Gastroesophageal sphincter (tissue), 4 donors: ENCODE measurements around the gene MICAL3. TPM values are rescaled to one million over a fixed set of nuclear protein-coding genes. Genes with fewer than 3 reads are reported as not detected.
A peak's percentile ranks its signal among the peaks of the same experiment; 100 is the strongest.
"Not testable (repeated sequence)": the region's sequence is repeated elsewhere in the genome, so short reads cannot be mapped to it uniquely, and the experiment has no call there.

Experiments used
- ATAC-seq: fragments of 150-250 bp; one replicate; pipeline ENCODE4 v1.9.1; 2016; ENCODE audit warnings: mild to moderate bottlenecking, moderate library complexity
- H3K27ac ChIP-seq, 4 donors: fragments of 200-600 bp; sonication (generic) in 3 of 4; 1 replicate in 3 of 4; 2 replicates in 1 of 4; pipeline ENCODE4 v1.5.1; 2016 to 2019
- H3K27me3 ChIP-seq: fragments of 200-600 bp; sonication (generic); one replicate; pipeline ENCODE4 v1.5.1; 2019
- H3K36me3 ChIP-seq, 2 donors: fragments of 200-600 bp; sonication (generic); one replicate each; pipeline ENCODE4 v1.5.1; 2019; ENCODE audit warnings: control low read depth in 1 of 2
- H3K4me1 ChIP-seq, 3 donors: fragments of 200-600 bp; sonication (generic); 1 replicate in 2 of 3; 2 replicates in 1 of 3; pipeline ENCODE4 v1.5.1; 2016 to 2019; ENCODE audit warnings: control low read depth in 2 of 3
- H3K4me3 ChIP-seq, 2 donors: fragments of 200-600 bp; sonication (generic); one replicate each; pipeline ENCODE4 v1.5.1; 2019; ENCODE audit warnings: mild to moderate bottlenecking in 1 of 2, moderate library complexity in 1 of 2
- H3K9me3 ChIP-seq, 3 donors: fragments of 200-600 bp; sonication (generic); one replicate each; pipeline ENCODE4 v1.5.1; 2017 to 2019; ENCODE audit warnings: control low read depth in 2 of 3
- CTCF ChIP-seq, 4 experiments: fragments of 200-600 bp in 2 of 4; fragments of 450-650 bp in 2 of 4; sonication (generic) in 1 of 4; IDR thresholded peaks; one replicate each; pipeline ENCODE4 v1.5.1; 2017 to 2019; ENCODE audit warnings: antibody characterized with exemption in 4 of 4, mild to moderate bottlenecking in 2 of 4, moderate library complexity in 2 of 4
- EP300 ChIP-seq: sonication (generic); formaldehyde crosslinking; IDR thresholded peaks from one replicate; pipeline ENCODE4 v1.6.1; 2017; ENCODE audit warnings: antibody characterized with exemption, mild to moderate bottlenecking
- POLR2A ChIP-seq, 2 donors: fragments of 450-650 bp; IDR thresholded peaks; one replicate each; pipeline ENCODE4 v1.6.1; 2017; ENCODE audit warnings: antibody characterized with exemption in 2 of 2, mild to moderate bottlenecking in 2 of 2, moderate library complexity in 1 of 2
- POLR2AphosphoS5 ChIP-seq: sonication (generic); formaldehyde crosslinking; IDR thresholded peaks from one replicate; pipeline ENCODE4 v1.6.1; 2017; ENCODE audit warnings: antibody characterized with exemption
- WGBS, 2 donors: methylation state at CpG; one replicate each; pipeline ENCODE4 v1.1.5; 2018; ENCODE audit warnings: low coverage in 1 of 2; 5-methylcytosine and 5-hydroxymethylcytosine counted together
- total RNA-seq, 4 donors: library from RNA; depleted of rRNA; stranded (reverse); fragments of >200 nt; gene quantifications; one replicate each; pipeline ENCODE4 v1.1.0, GENCODE V29; 2016

MICAL3 gene
- total RNA-seq, 4 donors from 2014 or later = 37.3 to 120 (median 51.5) TPM

GRCh38 chr22:18013436-18013835 is 10.9 kb downstream of the MICAL3 start:
- H3K27ac ChIP-seq = no peak overlapping the region
- H3K9me3 ChIP-seq = no peaks in the 10 kb centered on the region
- no peaks in the 10 kb centered on the region for H3K27me3 ChIP-seq
- ATAC-seq = no peak
- WGBS, 2 donors = 94 to 95% methylated on average over 2 of the region's 2 CpGs
- no peaks in the 10 kb centered on the region for H3K36me3 ChIP-seq
- no peak for TF ChIP-seq CTCF (IDR thresholded peaks at IDR 0.05)
- no peak for TF ChIP-seq EP300
- TF ChIP-seq POLR2AphosphoS5 = no peak
- TF ChIP-seq POLR2A (IDR thresholded peaks at IDR 0.05) = no peak
- no peaks in the 10 kb centered on the region for H3K4me1 ChIP-seq
- no peak overlapping the region for H3K4me3 ChIP-seq

GRCh38 chr22:18012531-18012930 is 11.8 kb downstream of the MICAL3 start:
- 100% methylated on average over 1 of the region's 5 CpGs for WGBS, 2 donors
- no peak for ATAC-seq

GRCh38 chr22:18010266-18010665 is 14.1 kb downstream of the MICAL3 start:
- ATAC-seq = no peak
- H3K36me3 ChIP-seq = no peaks in the 10 kb centered on the region
- no peak overlapping the region for H3K4me3 ChIP-seq
- no peaks in the 10 kb centered on the region for H3K27me3 ChIP-seq
- peaks cover 0 to 13% (median 5%) of the 10 kb centered on the region in 3 donors for H3K4me1 ChIP-seq
- no peak for TF ChIP-seq POLR2A (IDR thresholded peaks at IDR 0.05)
- 65 to 67% methylated on average over 1 of the region's 2 CpGs for WGBS, 2 donors
- no peak overlapping the region for H3K27ac ChIP-seq
- no peaks in the 10 kb centered on the region for H3K9me3 ChIP-seq

More at GRCh38 chr22:18012531-18012930, 11.8 kb downstream of the MICAL3 start:
- H3K36me3 ChIP-seq = no peaks in the 10 kb centered on the region
- H3K27me3 ChIP-seq = no peaks in the 10 kb centered on the region
- TF ChIP-seq POLR2AphosphoS5 (no peak), POLR2A (IDR thresholded peaks at IDR 0.05) (no peak), EP300 (no peak), CTCF (IDR thresholded peaks at IDR 0.05) (no peak)
- no peaks in the 10 kb centered on the region for H3K9me3 ChIP-seq
- H3K4me1 ChIP-seq = no peaks in the 10 kb centered on the region
- H3K27ac ChIP-seq = no peak overlapping the region
- H3K4me3 ChIP-seq = no peak overlapping the region

GRCh38 chr22:18008136-18008535 is 16.2 kb downstream of the MICAL3 start:
- Histone ChIP-seq H3K4me3 (no peak overlapping the region), H3K27me3 (no peaks in the 10 kb centered on the region), H3K36me3 (no peaks in the 10 kb centered on the region), H3K27ac (no peak overlapping the region), H3K9me3 (no peaks in the 10 kb centered on the region), H3K4me1 (peaks cover 0 to 19% (median 7%) of the 10 kb centered on the region in 3 donors)
- 90 to 97% methylated on average over 3 to 4 of the region's 4 CpGs for WGBS, 2 donors
- ATAC-seq = no peak
- TF ChIP-seq EP300 (no peak), CTCF (IDR thresholded peaks at IDR 0.05) (no peak), POLR2AphosphoS5 (no peak), POLR2A (IDR thresholded peaks at IDR 0.05) (no peak)

GRCh38 chr22:18005201-18005926 is 19.0 kb downstream of the MICAL3 start:
- WGBS, 2 donors = 39 to 51% methylated on average over 8 of the region's 8 CpGs
- Histone ChIP-seq H3K27ac (peak overlapping the region in 3 of 4 donors; percentile 56 to 70 (median 63)), H3K9me3 (no peaks in the 10 kb centered on the region), H3K36me3 (no peaks in the 10 kb centered on the region), H3K27me3 (no peaks in the 10 kb centered on the region), H3K4me3 (no peak overlapping the region), H3K4me1 (peaks cover 0 to 30% (median 7%) of the 10 kb centered on the region in 3 donors)
- no peak for ATAC-seq
- TF ChIP-seq CTCF (IDR thresholded peaks at IDR 0.05) (no peak), EP300 (no peak), POLR2A (IDR thresholded peaks at IDR 0.05) (no peak), POLR2AphosphoS5 (no peak)

- WGBS, 2 donors = 38 to 43% methylated on average over 14 to 15 of the region's 15 CpGs
- Histone ChIP-seq H3K4me1 (peaks cover 0 to 58% (median 7%) of the 10 kb centered on the region in 3 donors), H3K27ac (peak overlapping the region; percentile 8 to 96 (median 92)), H3K4me3 (peak overlapping the region in 1 of 2 donors; percentile 62)
- not testable (repeated sequence) for H3K36me3 ChIP-seq, H3K9me3 ChIP-seq, H3K27me3 ChIP-seq, ATAC-seq
Observed at GRCh38 chr22:18001894-18002315, 22.5 kb downstream of the MICAL3 start.
